Lower lobe of right lung (tissue), 2 donors: ENCODE measurements around the gene TECPR2. TPM values are rescaled to one million over a fixed set of nuclear protein-coding genes. Genes with fewer than 3 reads are reported as not detected.

Source experiments
- ATAC-seq, 2 donors: fragments of 200-7000 bp; cut with Tn5 transposase; one replicate each; pipeline ENCODE4 v1.9.1; 2020 to 2022; ENCODE audit warnings: mild to moderate bottlenecking in 2 of 2, moderate library complexity in 2 of 2
- DNase-seq: peaks from one replicate; pipeline ENCODE4 v3.0.0-alpha.2; 2020
- H3K27ac ChIP-seq: fragments of 200-600 bp; one replicate; pipeline ENCODE4 v1.8.0; 2022
- H3K27me3 ChIP-seq: fragments of 200-600 bp; one replicate; pipeline ENCODE4 v1.8.0; 2022; ENCODE audit warnings: low read depth
- H3K36me3 ChIP-seq: fragments of 200-600 bp; one replicate; pipeline ENCODE4 v1.8.0; 2022; ENCODE audit warnings: mild to moderate bottlenecking
- H3K4me1 ChIP-seq: fragments of 200-600 bp; one replicate; pipeline ENCODE4 v1.8.0; 2022
- H3K4me3 ChIP-seq: fragments of 200-600 bp; one replicate; pipeline ENCODE4 v1.8.0; 2022; ENCODE audit warnings: mild to moderate bottlenecking
- H3K9me3 ChIP-seq: fragments of 200-600 bp; one replicate; pipeline ENCODE4 v1.8.0; 2022
- CTCF ChIP-seq: fragments of 200-600 bp; IDR thresholded peaks from one replicate; pipeline ENCODE4 v1.8.0; 2022; ENCODE audit warnings: antibody characterized with exemption, mild to moderate bottlenecking
- intact Hi-C: fragments of 100-400 bp; cut with DNase I; formaldehyde crosslinking; loops from one replicate; pipeline ENCODE4 v1.11.0; 2022
- total RNA-seq: library from RNA; stranded (reverse); fragmentation: NEBNext Ultra II Directional; extraction: Animal tissue kit (Norgen Biotek cat#: 25700); gene quantifications from one replicate; pipeline ENCODE4 v1.2.1, GENCODE V29; 2021
- donor health status: DM: no; HTN: yes; CAD: no; lungs with severe emphysema.

The TECPR2 gene
- total RNA-seq, 1 donor from 2014 or later: 23.2 TPM

- Histone ChIP-seq H3K27me3 (no peaks in the 10 kb centered on the region), H3K4me3 (no peak overlapping the region), H3K9me3 (no peaks in the 10 kb centered on the region), H3K27ac (no peak overlapping the region), H3K4me1 (peaks cover 12% of the 10 kb centered on the region), H3K36me3 (peaks cover 6% of the 10 kb centered on the region)
- ATAC-seq: no peak
- DNase-seq: no peak
- no peak for TF ChIP-seq CTCF
- intact Hi-C loops: no loop called here
Observed at GRCh38 chr14:102371361-102371760, 8.6 kb downstream of the TECPR2 start.

- no peaks in the 10 kb centered on the region for H3K27me3 ChIP-seq
- H3K4me1 ChIP-seq: peaks cover 12% of the 10 kb centered on the region
- intact Hi-C loops: no loop called here
- ATAC-seq (no peak), DNase-seq (no peak)
- H3K9me3 ChIP-seq: no peaks in the 10 kb centered on the region
- no peak for TF ChIP-seq CTCF
- no peak overlapping the region for H3K27ac ChIP-seq
- H3K4me3 ChIP-seq: no peak overlapping the region
- peaks cover 21% of the 10 kb centered on the region for H3K36me3 ChIP-seq
Observed at GRCh38 chr14:102373110-102373509, 10.4 kb downstream of the TECPR2 start.

- intact Hi-C loops: no loop called here
- Histone ChIP-seq H3K27me3 (no peaks in the 10 kb centered on the region), H3K27ac (no peak overlapping the region), H3K9me3 (no peaks in the 10 kb centered on the region), H3K4me1 (peaks cover 12% of the 10 kb centered on the region), H3K4me3 (no peak overlapping the region), H3K36me3 (peaks cover 31% of the 10 kb centered on the region)
- peak in 1 of 2 donors; percentile 53 for ATAC-seq
- no peak for TF ChIP-seq CTCF
- no peak for DNase-seq
Observed at GRCh38 chr14:102374264-102374663, 11.5 kb downstream of the TECPR2 start.

GRCh38 chr14:102375119-102375518, 12.4 kb downstream of the TECPR2 start:
- no peak overlapping the region for H3K4me3 ChIP-seq
- H3K27ac ChIP-seq: no peak overlapping the region
- no peak for TF ChIP-seq CTCF
- no peak for ATAC-seq
- no peaks in the 10 kb centered on the region for H3K9me3 ChIP-seq
- no peaks in the 10 kb centered on the region for H3K27me3 ChIP-seq
- DNase-seq: no peak
- peaks cover 7% of the 10 kb centered on the region for H3K4me1 ChIP-seq
- intact Hi-C loops: no loop called here
- H3K36me3 ChIP-seq: peaks cover 31% of the 10 kb centered on the region

GRCh38 chr14:102377696-102378095, 15.0 kb downstream of the TECPR2 start:
- H3K27me3 ChIP-seq: no peaks in the 10 kb centered on the region
- no peak for ATAC-seq
- DNase-seq: no peak

More at GRCh38 chr14:102377696-102378095, 15.0 kb downstream of the TECPR2 start:
- Histone ChIP-seq H3K4me1 (no peaks in the 10 kb centered on the region), H3K27ac (no peak overlapping the region), H3K4me3 (no peak overlapping the region), H3K36me3 (peaks cover 25% of the 10 kb centered on the region), H3K9me3 (no peaks in the 10 kb centered on the region)
- intact Hi-C loops: no loop called here
- no peak for TF ChIP-seq CTCF
